C4-2B (cell line): ENCODE measurements around the gene TM6SF1.
"Not testable (repeated sequence)": the region's sequence is repeated elsewhere in the genome, so short reads cannot be mapped to it uniquely, and the experiment has no call there.

Experiments
- H3K27ac ChIP-seq: fragments of 450-650 bp; 2 replicates; pipeline ENCODE4 v1.5.1; 2017
- CTCF ChIP-seq: fragments of 450-650 bp; conservative IDR thresholded peaks from 2 replicates; pipeline ENCODE4 v1.5.1; 2017; ENCODE audit warnings: mild to moderate bottlenecking
- ZFX ChIP-seq: fragments of 450-650 bp; IDR thresholded peaks from 2 replicates; pipeline ENCODE4 v1.6.1; 2017

TM6SF1 gene

GRCh38 chr15:83166218-83166617 lies 58.8 kb downstream of the TM6SF1 start:
- no peak overlapping the region for H3K27ac ChIP-seq
- TF ChIP-seq CTCF (no peak), ZFX (no peak)

- TF ChIP-seq ZFX (no peak), CTCF (no peak)
- H3K27ac ChIP-seq = no peak overlapping the region
Observed at GRCh38 chr15:83166830-83167229, 59.4 kb downstream of the TM6SF1 start.

GRCh38 chr15:83169576-83169975 lies 62.1 kb downstream of the TM6SF1 start:
- not testable (repeated sequence) for H3K27ac ChIP-seq

- no peak for TF ChIP-seq ZFX
- TF ChIP-seq CTCF = no peak
- H3K27ac ChIP-seq = no peak overlapping the region
Observed at GRCh38 chr15:83170474-83171165, 63.2 kb downstream of the TM6SF1 start.

- no peak overlapping the region for H3K27ac ChIP-seq
- TF ChIP-seq CTCF = no peak
- no peak for TF ChIP-seq ZFX
Observed at GRCh38 chr15:83174891-83175290, 67.4 kb downstream of the TM6SF1 start.

GRCh38 chr15:83178390-83178789 lies 70.9 kb downstream of the TM6SF1 start:
- TF ChIP-seq CTCF (no peak), ZFX (no peak)
- H3K27ac ChIP-seq = no peak overlapping the region

GRCh38 chr15:83178869-83179325 lies 71.5 kb downstream of the TM6SF1 start:
- TF ChIP-seq CTCF (no peak), ZFX (no peak)
- H3K27ac ChIP-seq = no peak overlapping the region

- H3K27ac ChIP-seq = no peak overlapping the region
- TF ChIP-seq ZFX = no peak
- TF ChIP-seq CTCF = no peak
Observed at GRCh38 chr15:83185561-83185960, 78.1 kb downstream of the TM6SF1 start.
